ACC112 (cell line): ENCODE results near the gene STK32B.

ENCODE experiments used
- H2AFZ ChIP-seq: fragments of 200-600 bp; sonication (generic); one replicate; pipeline ENCODE4 v1.6.0; 2017; ENCODE audit warnings: antibody characterized with exemption, low read length; ENCODE audit not compliant: unreplicated experiment
- H3K27ac ChIP-seq: fragments of 200-600 bp; sonication (generic); 2 replicates; pipeline ENCODE4 v1.5.1; 2014; ENCODE audit warnings: low read depth, mild to moderate bottlenecking, antibody characterized with exemption, low read length, moderate library complexity
- H3K27me3 ChIP-seq: fragments of 200-600 bp; sonication (generic); 2 replicates; pipeline ENCODE4 v1.6.1; 2014; ENCODE audit warnings: mild to moderate bottlenecking, antibody characterized with exemption, low read length, moderate library complexity, mixed read lengths; ENCODE audit not compliant: insufficient read depth
- H3K36me3 ChIP-seq: fragments of 200-600 bp; sonication (generic); 2 replicates; pipeline ENCODE4 v1.6.1; 2016; ENCODE audit warnings: mild to moderate bottlenecking, antibody characterized with exemption, low read length, moderate library complexity, mixed read lengths; ENCODE audit not compliant: insufficient read depth
- H3K4me1 ChIP-seq: fragments of 200-600 bp; sonication (generic); one replicate; pipeline ENCODE4 v1.6.1; 2016; ENCODE audit warnings: low read length, mixed read lengths; ENCODE audit not compliant: insufficient read depth, unreplicated experiment, control insufficient read depth
- H3K4me3 ChIP-seq: fragments of 200-600 bp; sonication (generic); 2 replicates; pipeline ENCODE4 v1.5.1; 2014; ENCODE audit warnings: mild to moderate bottlenecking, low read depth, low read length
- H3K79me2 ChIP-seq: fragments of 200-600 bp; sonication (generic); one replicate; pipeline ENCODE4 v1.6.0; 2016; ENCODE audit warnings: low read length; ENCODE audit not compliant: control insufficient read depth, unreplicated experiment, insufficient read depth

Gene STK32B

DNA sequence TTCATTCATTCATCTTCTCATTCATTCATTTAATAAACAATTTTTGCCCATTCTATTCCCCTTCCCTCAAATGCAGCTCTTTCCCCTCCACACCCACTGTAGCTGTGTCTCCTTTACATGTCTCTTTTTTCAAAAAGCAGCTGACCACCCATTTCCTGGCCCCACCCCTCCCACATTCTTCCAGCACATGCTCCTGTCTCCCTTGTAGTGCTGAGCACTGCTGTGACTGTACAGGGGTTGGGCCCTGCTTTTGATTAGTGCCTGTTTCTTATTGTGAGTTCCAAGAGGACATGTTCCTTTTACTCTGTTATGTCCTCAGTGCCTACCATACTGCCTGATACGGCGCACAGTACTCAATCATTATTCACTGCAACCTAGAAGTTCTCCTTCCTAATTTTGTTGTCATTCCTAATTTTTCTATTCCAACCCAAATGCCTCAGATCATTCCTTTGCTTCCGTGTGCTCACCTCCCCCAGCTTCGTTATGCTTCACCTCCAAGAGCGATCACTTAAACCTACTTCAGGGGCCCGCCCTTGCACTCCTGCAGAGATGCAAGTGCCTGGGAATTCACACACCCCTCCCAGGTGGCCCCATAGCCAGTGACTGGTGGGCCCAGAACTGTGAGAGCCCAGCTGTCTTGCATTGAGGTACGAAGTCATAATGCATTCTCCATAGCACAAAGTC lies 152.2 kb downstream of the STK32B start:
- no peak overlapping the region for H3K27ac ChIP-seq

DNA sequence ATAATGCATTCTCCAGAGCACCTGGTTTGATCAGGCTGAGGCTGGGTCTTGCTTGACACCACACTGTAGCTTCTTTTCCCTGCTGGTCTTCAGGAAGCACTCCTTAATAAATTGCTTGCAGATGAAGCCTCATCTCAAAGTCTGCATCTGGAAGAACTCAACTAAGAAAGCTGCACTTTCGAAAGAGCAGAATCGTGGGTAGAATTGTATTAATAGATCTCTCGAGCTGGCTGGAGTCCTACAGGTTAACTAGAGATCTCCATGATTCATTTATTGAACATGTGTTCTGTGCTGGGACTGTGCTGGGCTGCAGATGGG lies 152.7 kb downstream of the STK32B start:
- Histone ChIP-seq H2AFZ (no peak overlapping the region), H3K79me2 (no peaks in the 10 kb centered on the region), H3K4me3 (no peak overlapping the region), H3K36me3 (no peaks in the 10 kb centered on the region), H3K27me3 (no peaks in the 10 kb centered on the region), H3K27ac (no peak overlapping the region), H3K4me1 (peaks cover 17% of the 10 kb centered on the region)

More for the DNA sequence above, 152.2 kb downstream of the STK32B start:
- no peaks in the 10 kb centered on the region for H3K79me2 ChIP-seq
- H3K27me3 ChIP-seq: no peaks in the 10 kb centered on the region
- peaks cover 17% of the 10 kb centered on the region for H3K4me1 ChIP-seq
- no peak overlapping the region for H3K4me3 ChIP-seq
- no peak overlapping the region for H2AFZ ChIP-seq
- no peaks in the 10 kb centered on the region for H3K36me3 ChIP-seq

DNA sequence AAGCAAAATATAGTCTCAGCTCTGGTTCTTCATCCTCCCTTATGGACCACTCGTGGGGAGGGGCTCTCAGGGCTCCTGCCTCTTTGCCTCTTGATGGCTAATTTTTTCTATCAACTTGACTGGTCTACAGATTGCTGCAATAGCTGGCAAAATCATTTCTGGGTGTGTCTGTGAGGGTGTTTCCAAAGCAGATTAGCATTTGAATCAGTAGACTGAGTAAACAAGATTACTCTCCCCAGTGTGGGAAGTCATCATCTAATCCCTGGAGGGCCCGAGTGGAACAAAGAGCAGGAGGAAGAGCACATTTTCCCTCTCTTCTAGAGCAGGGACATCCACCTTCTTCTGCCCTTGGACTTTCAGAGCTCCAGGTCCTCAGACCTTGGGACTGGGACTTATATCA lies 153.5 kb downstream of the STK32B start:
- Histone ChIP-seq H3K4me3 (no peak overlapping the region), H3K27ac (no peak overlapping the region)

DNA sequence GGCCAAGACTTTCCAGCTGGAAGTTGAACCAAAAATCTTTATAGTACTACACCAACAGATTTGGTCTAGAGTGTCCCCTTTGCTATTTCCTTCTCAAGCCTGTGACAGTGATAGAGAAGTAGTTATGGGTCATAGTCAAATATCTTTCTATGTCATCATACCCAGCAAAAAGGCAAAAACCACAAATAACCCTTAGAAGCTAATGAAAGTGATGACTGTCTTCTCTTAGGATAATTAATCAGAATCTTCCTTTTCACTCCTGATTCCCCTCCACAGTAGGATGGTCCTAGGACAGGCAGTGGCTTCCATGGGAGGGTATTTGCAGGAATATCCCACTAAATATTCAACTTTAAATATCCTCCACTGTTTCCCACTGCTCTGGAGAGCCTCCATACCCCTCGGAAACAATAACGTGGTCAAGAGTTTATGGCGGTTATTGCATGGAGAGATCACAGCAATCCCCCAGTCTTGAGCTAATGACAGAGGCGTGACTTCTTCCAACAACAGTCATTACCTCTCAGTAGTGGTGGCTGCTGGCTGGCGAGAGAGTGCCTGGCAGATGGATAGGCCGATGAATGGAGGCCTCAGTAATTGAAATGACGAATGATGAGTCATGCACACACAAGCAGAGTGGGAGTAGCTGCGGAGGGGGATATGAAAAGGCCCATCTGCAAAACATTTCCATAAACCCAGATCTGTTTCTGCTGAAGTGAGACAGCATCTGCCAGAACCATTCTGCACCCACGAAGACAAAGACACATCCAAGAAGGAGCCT lies 154.9 kb downstream of the STK32B start:
- Histone ChIP-seq H3K27ac (no peak overlapping the region), H3K79me2 (no peaks in the 10 kb centered on the region), H3K4me1 (peaks cover 17% of the 10 kb centered on the region), H2AFZ (no peak overlapping the region), H3K27me3 (no peaks in the 10 kb centered on the region), H3K4me3 (no peak overlapping the region), H3K36me3 (no peaks in the 10 kb centered on the region)

More for the DNA sequence above, 153.5 kb downstream of the STK32B start:
- no peaks in the 10 kb centered on the region for H3K27me3 ChIP-seq
- no peaks in the 10 kb centered on the region for H3K36me3 ChIP-seq
- peaks cover 17% of the 10 kb centered on the region for H3K4me1 ChIP-seq
- H3K79me2 ChIP-seq: no peaks in the 10 kb centered on the region
- H2AFZ ChIP-seq: no peak overlapping the region

DNA sequence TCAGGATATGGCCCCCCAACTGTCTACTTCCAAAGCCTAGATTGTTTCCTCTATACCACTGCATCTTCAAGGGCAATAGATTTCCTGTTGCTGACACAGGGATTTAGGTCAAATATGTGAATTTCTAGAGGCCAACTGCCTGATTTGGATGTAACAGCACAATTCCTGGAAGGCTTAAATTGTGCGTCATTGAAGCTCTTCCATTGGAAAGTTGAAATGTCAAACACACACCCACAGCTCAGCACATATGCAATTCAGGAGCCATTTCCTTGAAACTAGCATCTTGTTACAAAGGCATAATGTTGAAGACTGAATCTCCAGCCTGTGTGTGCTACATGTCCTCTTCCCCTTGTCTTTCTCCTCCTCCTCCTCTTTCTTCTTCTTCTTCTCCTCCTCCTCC lies 158.6 kb downstream of the STK32B start:
- Histone ChIP-seq H3K4me3 (no peak overlapping the region), H3K36me3 (no peaks in the 10 kb centered on the region), H3K4me1 (peaks cover 14% of the 10 kb centered on the region), H3K27ac (no peak overlapping the region), H2AFZ (no peak overlapping the region), H3K27me3 (no peaks in the 10 kb centered on the region), H3K79me2 (no peaks in the 10 kb centered on the region)

DNA sequence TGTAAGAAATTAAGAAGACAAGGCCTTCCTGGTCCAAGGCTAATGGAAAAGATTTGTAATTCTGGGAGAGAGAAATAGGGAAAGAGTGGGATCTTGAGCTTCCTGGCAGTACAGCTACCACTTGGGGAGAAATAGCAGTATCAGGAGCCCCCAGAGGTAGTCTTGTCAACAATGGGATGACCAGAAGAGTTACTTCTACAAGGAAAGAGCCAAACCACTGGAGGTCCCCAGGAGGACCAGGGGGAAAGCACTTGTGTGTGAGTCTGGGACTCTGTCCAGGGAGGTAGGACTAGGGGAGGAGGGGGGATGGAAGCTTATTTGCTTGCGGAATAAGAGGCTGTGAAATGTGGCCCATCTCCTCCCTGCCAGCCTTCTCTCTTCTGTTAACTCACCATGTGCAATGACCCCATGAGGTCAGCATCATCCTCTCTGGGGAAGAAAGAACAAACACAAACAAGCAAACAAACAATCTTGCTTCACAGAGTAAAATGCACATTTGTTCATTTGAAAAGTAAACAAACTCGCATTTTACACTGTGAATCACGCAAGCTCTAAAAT lies 160.1 kb downstream of the STK32B start:
- H3K27me3 ChIP-seq: no peaks in the 10 kb centered on the region
- H3K4me3 ChIP-seq: no peak overlapping the region
- peaks cover 5% of the 10 kb centered on the region for H3K4me1 ChIP-seq
- H3K79me2 ChIP-seq: no peaks in the 10 kb centered on the region
- H3K27ac ChIP-seq: no peak overlapping the region
- no peak overlapping the region for H2AFZ ChIP-seq
- H3K36me3 ChIP-seq: no peaks in the 10 kb centered on the region

DNA sequence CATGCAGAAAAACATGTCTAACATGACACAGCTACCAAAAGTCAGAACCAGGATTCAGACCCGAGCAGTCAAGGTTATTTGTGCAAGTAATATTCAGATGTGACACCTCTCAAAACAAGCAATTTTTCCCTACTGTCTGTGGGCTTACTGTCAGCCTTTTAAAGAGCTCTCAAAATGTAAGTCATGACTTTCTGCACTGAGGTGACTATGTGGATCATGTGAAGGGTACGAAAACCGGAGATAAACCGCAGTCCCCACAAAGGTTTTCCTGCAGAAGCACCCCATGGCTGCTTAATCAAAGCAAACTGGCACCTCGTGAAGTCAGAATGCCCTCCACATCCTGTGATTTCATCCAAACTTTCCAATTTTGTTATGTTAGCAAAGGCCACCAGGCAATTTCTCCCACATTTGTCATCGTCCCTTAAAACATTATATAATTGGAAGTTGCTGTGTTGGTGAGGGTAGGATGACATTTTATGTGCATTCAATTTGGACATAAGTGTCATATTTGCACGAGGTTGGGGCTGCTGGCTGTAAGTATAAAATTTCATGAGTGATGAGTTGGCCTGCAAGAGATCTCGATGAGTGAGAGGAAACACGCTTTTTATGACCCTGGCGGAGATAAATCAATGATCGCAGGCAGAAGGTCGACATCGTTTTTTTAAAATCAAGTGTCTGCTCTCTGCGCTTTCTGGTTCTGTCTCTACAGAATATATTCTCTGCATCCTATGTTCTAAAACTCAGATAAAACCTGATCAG lies 161.2 kb downstream of the STK32B start:
- Histone ChIP-seq H3K79me2 (no peaks in the 10 kb centered on the region), H2AFZ (no peak overlapping the region), H3K4me1 (no peaks in the 10 kb centered on the region), H3K27ac (no peak overlapping the region), H3K4me3 (no peak overlapping the region), H3K27me3 (no peaks in the 10 kb centered on the region), H3K36me3 (no peaks in the 10 kb centered on the region)

DNA sequence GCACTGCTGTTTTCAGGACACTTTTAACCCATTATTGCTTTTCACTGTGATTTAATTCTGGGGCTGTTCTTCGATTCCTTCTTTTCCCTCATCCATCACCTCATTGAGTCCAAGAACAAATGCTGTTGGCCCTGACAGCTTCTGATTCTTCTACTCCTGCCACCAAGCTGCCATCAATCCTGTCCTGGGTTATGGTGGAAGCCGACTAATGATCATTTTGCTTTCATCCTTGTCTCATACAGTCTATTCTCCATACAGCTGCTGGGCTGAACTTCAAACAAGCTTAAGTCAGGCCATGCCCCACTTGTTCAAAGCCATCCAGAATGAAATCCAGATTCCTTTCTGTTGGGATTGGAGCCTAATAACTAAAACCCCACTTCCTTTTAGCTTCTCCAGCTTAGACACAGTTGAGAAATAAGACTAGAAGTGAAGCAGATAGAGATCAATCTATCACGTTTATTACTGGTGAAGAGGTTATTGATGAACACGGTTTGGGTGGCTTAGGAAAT lies 161.9 kb downstream of the STK32B start:
- H3K27ac ChIP-seq: no peak overlapping the region

DNA sequence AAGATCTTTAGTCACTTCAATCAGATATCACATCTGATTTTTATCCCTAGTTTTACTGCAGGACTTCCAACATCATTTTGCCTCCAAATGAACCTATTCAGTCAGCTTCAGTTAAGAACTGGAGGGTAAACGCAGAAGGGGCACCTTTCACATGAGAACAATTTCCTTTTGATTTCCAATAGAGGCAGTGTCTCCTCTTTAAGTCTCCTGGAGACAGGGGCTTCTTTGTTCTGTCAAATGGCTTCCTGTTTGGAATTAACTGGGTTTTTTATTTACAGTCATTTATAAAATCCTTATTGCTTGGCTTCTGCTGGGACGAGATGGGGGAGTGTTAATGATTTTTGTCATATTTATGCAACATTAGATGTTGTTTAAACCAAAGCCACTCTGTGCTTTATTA lies 164.0 kb downstream of the STK32B start:
- Histone ChIP-seq H2AFZ (no peak overlapping the region), H3K79me2 (no peaks in the 10 kb centered on the region), H3K4me1 (no peaks in the 10 kb centered on the region), H3K4me3 (no peak overlapping the region), H3K27me3 (no peaks in the 10 kb centered on the region), H3K27ac (no peak overlapping the region), H3K36me3 (no peaks in the 10 kb centered on the region)

More for the DNA sequence above, 161.9 kb downstream of the STK32B start:
- no peaks in the 10 kb centered on the region for H3K27me3 ChIP-seq
- H3K36me3 ChIP-seq: no peaks in the 10 kb centered on the region
- no peaks in the 10 kb centered on the region for H3K4me1 ChIP-seq
- H2AFZ ChIP-seq: no peak overlapping the region
- no peaks in the 10 kb centered on the region for H3K79me2 ChIP-seq
- no peak overlapping the region for H3K4me3 ChIP-seq

DNA sequence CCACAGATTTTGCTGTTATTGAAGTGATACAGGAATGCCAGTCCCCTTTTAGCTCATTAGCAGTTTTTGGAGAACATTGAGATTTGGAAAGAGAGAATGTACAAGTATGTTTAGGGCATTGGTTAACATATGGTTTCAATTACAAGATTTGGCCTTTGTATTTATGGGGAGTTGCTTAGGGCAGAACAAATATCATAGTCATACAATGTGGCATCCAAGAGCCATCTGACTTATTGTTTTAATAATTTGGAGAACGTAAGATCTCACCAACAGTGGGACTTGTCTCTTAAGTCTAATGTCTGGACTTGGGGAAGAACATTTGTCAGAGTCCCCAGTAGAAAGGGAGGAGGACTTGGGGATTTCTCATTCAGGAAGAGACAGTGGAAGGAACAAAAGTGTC lies 166.1 kb downstream of the STK32B start:
- Histone ChIP-seq H3K27me3 (no peaks in the 10 kb centered on the region), H3K4me3 (no peak overlapping the region), H3K4me1 (no peaks in the 10 kb centered on the region), H3K36me3 (no peaks in the 10 kb centered on the region), H2AFZ (no peak overlapping the region), H3K79me2 (no peaks in the 10 kb centered on the region), H3K27ac (no peak overlapping the region)
